GM20000 (cell line): ENCODE measurements around the gene KRTAP17-1.
"Not testable (repeated sequence)": the region's sequence is repeated elsewhere in the genome, so short reads cannot be mapped to it uniquely, and the experiment has no call there.

Experiments used
- DNase-seq: peaks from one replicate; pipeline ENCODE4 v3.0.0; 2012; ENCODE audit warnings: low spot score
- TF ChIP-seq, protein P1 (sequence below): IDR thresholded peaks from 2 replicates; pipeline ENCODE4 v1.5.1; 2012; ENCODE audit warnings: mild to moderate bottlenecking, control low read depth; ENCODE audit errors: extremely low read depth, missing control alignments

The KRTAP17-1 gene

GRCh38 chr17:41347869-41348760 lies 32.6 kb upstream of the KRTAP17-1 start:
- DNase-seq, result no peak
- TF ChIP-seq, protein P1, sequence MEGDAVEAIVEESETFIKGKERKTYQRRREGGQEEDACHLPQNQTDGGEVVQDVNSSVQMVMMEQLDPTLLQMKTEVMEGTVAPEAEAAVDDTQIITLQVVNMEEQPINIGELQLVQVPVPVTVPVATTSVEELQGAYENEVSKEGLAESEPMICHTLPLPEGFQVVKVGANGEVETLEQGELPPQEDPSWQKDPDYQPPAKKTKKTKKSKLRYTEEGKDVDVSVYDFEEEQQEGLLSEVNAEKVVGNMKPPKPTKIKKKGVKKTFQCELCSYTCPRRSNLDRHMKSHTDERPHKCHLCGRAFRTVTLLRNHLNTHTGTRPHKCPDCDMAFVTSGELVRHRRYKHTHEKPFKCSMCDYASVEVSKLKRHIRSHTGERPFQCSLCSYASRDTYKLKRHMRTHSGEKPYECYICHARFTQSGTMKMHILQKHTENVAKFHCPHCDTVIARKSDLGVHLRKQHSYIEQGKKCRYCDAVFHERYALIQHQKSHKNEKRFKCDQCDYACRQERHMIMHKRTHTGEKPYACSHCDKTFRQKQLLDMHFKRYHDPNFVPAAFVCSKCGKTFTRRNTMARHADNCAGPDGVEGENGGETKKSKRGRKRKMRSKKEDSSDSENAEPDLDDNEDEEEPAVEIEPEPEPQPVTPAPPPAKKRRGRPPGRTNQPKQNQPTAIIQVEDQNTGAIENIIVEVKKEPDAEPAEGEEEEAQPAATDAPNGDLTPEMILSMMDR, result no peak

DNA sequence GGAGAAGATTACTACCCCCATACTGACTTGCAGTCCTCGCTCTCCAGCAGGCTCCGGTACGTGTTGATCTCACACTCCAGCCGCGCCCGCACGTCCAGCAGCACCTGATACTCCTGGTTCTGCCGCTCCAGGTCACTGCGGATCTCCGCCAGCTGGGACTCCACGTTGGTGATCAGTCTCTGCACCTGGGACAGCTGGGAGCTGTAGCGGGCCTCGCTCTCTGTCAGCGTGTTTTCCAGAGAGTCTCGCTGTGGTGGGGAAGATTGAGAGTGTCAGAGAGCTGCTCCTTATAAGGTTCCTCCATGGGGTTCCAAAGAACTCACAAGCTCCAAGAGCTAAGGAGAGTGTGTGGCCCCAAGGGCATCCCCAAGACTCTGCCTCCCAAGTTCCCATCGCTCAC lies 30.9 kb upstream of the KRTAP17-1 start:
- not testable (repeated sequence) for DNase-seq

- TF ChIP-seq, protein P1, result no peak
- DNase-seq, result no peak
Measured at GRCh38 chr17:41345992-41346391, 30.5 kb upstream of the KRTAP17-1 start.

DNA sequence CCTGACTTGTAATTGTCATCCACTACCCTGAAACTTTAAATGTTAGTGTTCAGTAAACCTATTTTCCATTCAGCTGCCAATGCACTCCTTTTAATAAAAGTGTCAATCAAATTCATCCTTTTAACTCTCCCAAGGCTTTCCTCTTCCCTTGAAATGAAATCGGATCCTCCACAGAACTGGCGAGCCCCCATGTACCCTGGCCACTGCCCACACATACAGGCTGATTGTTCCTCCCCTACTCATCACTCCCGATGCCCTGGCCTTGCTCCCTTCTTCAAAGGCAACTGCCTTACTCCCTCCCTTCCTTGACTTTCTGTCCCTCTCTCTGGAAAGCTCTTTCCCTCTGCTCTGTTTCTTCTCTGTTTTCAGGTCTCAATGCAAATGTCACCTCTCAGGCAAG lies 27.5 kb upstream of the KRTAP17-1 start:
- TF ChIP-seq, protein P1, result no peak
- no peak for DNase-seq

DNA sequence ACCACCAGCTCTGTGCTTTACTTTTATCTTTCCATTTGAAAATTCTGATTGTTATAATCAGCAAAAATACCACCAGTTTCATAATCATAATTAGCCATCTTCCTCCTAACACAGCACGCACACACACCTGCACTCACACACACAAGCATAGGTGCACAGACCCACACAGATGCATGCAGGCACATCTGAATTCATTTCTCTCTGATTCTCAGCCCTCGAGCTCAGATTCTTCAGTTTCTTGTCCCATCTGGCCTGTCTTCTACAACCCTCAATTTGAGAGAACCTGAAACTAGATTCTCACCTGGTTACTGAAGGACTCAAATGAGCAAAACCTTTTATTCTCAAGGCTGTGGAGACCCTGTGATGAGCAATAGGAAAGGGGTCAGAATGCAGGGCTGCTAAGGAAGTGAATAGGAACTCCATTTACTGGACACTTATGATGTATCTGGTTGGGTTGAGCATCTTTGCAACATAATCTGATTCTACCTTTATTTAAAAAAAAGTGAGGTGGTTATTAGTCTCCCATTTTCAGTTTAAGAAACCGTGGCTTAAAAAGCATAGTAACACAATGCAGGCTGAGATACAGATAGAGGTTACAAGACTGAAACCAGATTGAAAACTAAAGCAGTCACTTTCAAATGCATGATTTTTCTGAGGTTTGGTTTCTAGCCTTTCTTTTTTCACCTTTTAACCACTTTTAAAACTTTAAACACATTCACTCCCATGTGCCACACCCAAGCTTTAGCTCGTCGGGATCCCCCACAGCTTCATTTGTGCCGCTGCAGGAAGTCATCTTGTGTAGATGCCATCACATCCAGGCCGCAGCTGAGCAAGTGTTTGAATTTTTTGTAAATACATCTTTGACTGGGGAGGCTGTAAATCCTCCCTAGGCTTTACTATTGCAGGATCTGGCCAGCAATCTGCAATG lies 25.7 kb upstream of the KRTAP17-1 start:
- TF ChIP-seq, protein P1, result no peak
- DNase-seq, result no peak

DNA sequence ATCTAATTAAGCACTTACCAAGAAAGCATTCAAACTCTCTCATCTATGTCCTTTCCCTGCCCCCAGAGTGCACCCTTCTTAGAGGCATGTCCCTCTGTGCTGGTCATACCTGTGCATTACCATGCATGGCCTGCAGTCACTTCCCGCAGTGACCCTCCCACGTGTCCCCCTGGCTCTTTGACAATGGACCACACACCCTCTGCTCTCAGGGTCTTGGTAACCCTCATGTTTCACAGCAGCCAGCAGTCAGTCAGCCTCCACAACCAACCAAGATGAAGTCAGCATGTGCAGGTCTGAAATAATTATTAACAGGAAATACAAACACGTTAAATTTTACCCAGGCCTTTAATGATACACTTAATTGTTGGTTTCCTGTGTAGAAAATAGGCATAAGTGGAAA lies 25.0 kb upstream of the KRTAP17-1 start:
- TF ChIP-seq, protein P1, result no peak

DNA sequence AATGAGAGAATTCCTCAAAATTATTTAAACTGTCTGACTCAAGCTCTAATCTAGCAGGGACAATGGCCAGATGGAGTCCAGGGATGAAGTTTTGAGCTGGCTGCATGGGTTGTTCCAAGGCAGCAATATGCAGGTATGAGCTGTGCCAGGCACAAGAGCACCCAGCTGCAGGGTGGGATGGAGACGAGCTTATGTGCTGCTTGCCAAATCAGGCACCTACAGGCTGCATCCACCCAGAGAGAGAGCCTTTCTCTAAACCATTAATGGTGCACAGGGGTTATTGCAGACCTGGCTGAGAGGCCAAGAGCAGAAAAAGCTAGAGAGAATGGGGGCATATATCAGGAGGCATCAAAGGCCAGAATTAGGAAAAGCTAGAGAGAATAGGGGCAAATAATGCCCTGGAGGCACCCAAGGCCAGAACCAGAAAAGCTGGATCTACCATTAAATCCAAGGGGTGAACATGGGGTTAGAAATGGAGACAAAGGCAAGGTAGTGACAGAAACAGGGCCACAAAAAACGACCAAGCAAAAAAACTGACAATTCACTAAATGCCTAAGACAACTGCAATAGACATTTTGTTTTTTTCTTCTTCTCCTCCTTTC lies 24.2 kb upstream of the KRTAP17-1 start:
- DNase-seq, result no peak
- TF ChIP-seq, protein P1, result no peak

More for the DNA sequence above, 25.0 kb upstream of the KRTAP17-1 start:
- DNase-seq, result no peak
